ENCODE measurements around the gene TIMM23. TPM values are rescaled to one million over a fixed set of nuclear protein-coding genes. Genes with fewer than 3 reads are reported as not detected.
"Not testable (repeated sequence)": the region's sequence is repeated elsewhere in the genome, so short reads cannot be mapped to it uniquely, and the experiment has no call there.

Gene TIMM23
- total and polyA plus RNA-seq, 2 donors from 2014 or later: 52.0 to 107 TPM

- Histone ChIP-seq H3K9ac (ENCODE audit: low read length in 3 of 3) (no peak overlapping the region), H3K4me1 (ENCODE audit: control insufficient read depth in 2 of 3, insufficient read depth in 2 of 3, low read depth in 1 of 3, low read length in 3 of 3) (peaks cover 0 to 8% (median 0%) of the 10 kb centered on the region in 3 donors), H3K4me3 (ENCODE audit: low read length in 3 of 3) (no peak overlapping the region), H3K27ac (ENCODE audit: low read depth in 2 of 2, low read length in 2 of 2) (no peak overlapping the region), H3K36me3 (ENCODE audit: control insufficient read depth in 2 of 3, insufficient read depth in 3 of 3, low read length in 3 of 3) (peaks cover 11 to 34% (median 18%) of the 10 kb centered on the region in 3 donors), H3K9me3 (ENCODE audit: control insufficient read depth in 2 of 3, insufficient read depth in 1 of 3, low read length in 3 of 3) (no peaks in the 10 kb centered on the region), H3K27me3 (ENCODE audit: control insufficient read depth, insufficient read depth, low read length) (no peaks in the 10 kb centered on the region)
- intact Hi-C loops (cut with DNase I): no loop called here
- no peak for TF ChIP-seq CTCF (IDR thresholded peaks at IDR 0.05; ENCODE audit: borderline replicate concordance, extremely low read depth, insufficient read depth)
- FAIRE-seq (no peak), DNase-seq (no peak)
Observed at GRCh38 chr10:46001187-46001756, 29.0 kb downstream of the TIMM23 start.

- H3K9ac ChIP-seq (ENCODE audit: low read length in 3 of 3); intact Hi-C loops (cut with DNase I); FAIRE-seq; H3K27me3 ChIP-seq (ENCODE audit: control insufficient read depth, insufficient read depth, low read length); H3K4me3 ChIP-seq (ENCODE audit: low read length in 3 of 3); DNase-seq; H3K9me3 ChIP-seq (ENCODE audit: control insufficient read depth in 2 of 3, insufficient read depth in 1 of 3, low read length in 3 of 3); H3K27ac ChIP-seq (ENCODE audit: low read depth in 2 of 2, low read length in 2 of 2): not testable (repeated sequence)
- peaks cover 11 to 44% (median 20%) of the 10 kb centered on the region in 3 donors for H3K36me3 ChIP-seq (ENCODE audit: control insufficient read depth in 2 of 3, insufficient read depth in 3 of 3, low read length in 3 of 3)
- peaks cover 0 to 12% (median 2%) of the 10 kb centered on the region in 3 donors for H3K4me1 ChIP-seq (ENCODE audit: control insufficient read depth in 2 of 3, insufficient read depth in 2 of 3, low read depth in 1 of 3, low read length in 3 of 3)
Observed at GRCh38 chr10:46002189-46002687, 29.9 kb downstream of the TIMM23 start.

- Histone ChIP-seq H3K4me1 (ENCODE audit: control insufficient read depth in 2 of 3, insufficient read depth in 2 of 3, low read depth in 1 of 3, low read length in 3 of 3) (peaks cover 0 to 11% (median 3%) of the 10 kb centered on the region in 3 donors), H3K9me3 (ENCODE audit: control insufficient read depth in 2 of 3, insufficient read depth in 1 of 3, low read length in 3 of 3) (no peaks in the 10 kb centered on the region), H3K9ac (ENCODE audit: low read length in 3 of 3) (no peak overlapping the region), H3K27ac (ENCODE audit: low read depth in 2 of 2, low read length in 2 of 2) (no peak overlapping the region), H3K4me3 (ENCODE audit: low read length in 3 of 3) (no peak overlapping the region), H3K27me3 (ENCODE audit: control insufficient read depth, insufficient read depth, low read length) (no peaks in the 10 kb centered on the region), H3K36me3 (ENCODE audit: control insufficient read depth in 2 of 3, insufficient read depth in 3 of 3, low read length in 3 of 3) (peaks cover 15 to 50% (median 24%) of the 10 kb centered on the region in 3 donors)
- intact Hi-C loops (cut with DNase I): no loop called here
- FAIRE-seq: no peak
- no peak for TF ChIP-seq CTCF (IDR thresholded peaks at IDR 0.05; ENCODE audit: borderline replicate concordance, extremely low read depth, insufficient read depth)
- no peak for DNase-seq
Observed at GRCh38 chr10:46002916-46003693, 30.8 kb downstream of the TIMM23 start.

- peaks cover 0 to 8% (median 3%) of the 10 kb centered on the region in 3 donors for H3K4me1 ChIP-seq (ENCODE audit: control insufficient read depth in 2 of 3, insufficient read depth in 2 of 3, low read depth in 1 of 3, low read length in 3 of 3)
- DNase-seq: no peak
- TF ChIP-seq CTCF (IDR thresholded peaks at IDR 0.05; ENCODE audit: borderline replicate concordance, extremely low read depth, insufficient read depth): no peak
- no peak overlapping the region for H3K9ac ChIP-seq (ENCODE audit: low read length in 3 of 3)
- intact Hi-C loops (cut with DNase I): no loop called here
- peaks cover 22 to 67% (median 26%) of the 10 kb centered on the region in 3 donors for H3K36me3 ChIP-seq (ENCODE audit: control insufficient read depth in 2 of 3, insufficient read depth in 3 of 3, low read length in 3 of 3)
- FAIRE-seq: no peak
- no peak overlapping the region for H3K4me3 ChIP-seq (ENCODE audit: low read length in 3 of 3)
- H3K27ac ChIP-seq (ENCODE audit: low read depth in 2 of 2, low read length in 2 of 2): no peak overlapping the region
- H3K27me3 ChIP-seq (ENCODE audit: control insufficient read depth, insufficient read depth, low read length): no peaks in the 10 kb centered on the region
- no peaks in the 10 kb centered on the region for H3K9me3 ChIP-seq (ENCODE audit: control insufficient read depth in 2 of 3, insufficient read depth in 1 of 3, low read length in 3 of 3)
Observed at GRCh38 chr10:46004963-46005362, 32.7 kb downstream of the TIMM23 start.

All from kidney (tissue), 14 donors.